WTC11 (cell line): ENCODE results near the gene MAP3K1.

Experiments
- ELF4 ChIP-seq: sonication (generic); formaldehyde crosslinking; IDR thresholded peaks from 2 replicates; pipeline ENCODE4 v1.8.1; 2022; ENCODE audit warnings: low read depth, mild to moderate bottlenecking, moderate library complexity, missing genetic modification reagents
- TF ChIP-seq, protein P1 (sequence below): fragments of 200-600 bp; IDR thresholded peaks from 2 replicates; pipeline ENCODE4 v1.8.0; 2022; ENCODE audit warnings: antibody characterized with exemption

DNA sequence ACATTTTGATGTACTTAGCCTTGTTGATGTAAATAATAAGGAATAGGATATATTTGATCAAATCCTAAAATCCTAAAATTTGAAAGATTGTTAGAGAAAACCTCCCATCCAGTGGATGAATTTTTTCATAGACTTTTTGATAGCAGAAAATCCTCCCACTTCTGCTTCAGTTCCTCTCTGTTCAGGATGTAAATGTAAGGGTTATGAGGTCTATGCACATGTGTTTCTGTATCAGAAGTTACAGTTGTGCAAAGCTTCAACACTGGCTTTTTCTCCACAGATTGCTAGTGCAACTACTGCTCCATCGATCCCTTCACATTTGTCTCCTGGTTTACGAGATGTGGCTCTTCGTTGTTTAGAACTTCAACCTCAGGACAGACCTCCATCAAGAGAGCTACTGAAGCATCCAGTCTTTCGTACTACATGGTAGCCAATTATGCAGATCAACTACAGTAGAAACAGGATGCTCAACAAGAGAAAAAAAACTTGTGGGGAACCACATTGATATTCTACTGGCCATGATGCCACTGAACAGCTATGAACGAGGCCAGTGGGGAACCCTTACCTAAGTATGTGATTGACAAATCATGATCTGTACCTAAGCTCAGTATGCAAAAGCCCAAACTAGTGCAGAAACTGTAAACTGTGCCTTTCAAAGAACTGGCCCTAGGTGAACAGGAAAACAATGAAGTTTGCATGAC, 78.1 kb downstream of the MAP3K1 start:
- TF ChIP-seq, protein P1, sequence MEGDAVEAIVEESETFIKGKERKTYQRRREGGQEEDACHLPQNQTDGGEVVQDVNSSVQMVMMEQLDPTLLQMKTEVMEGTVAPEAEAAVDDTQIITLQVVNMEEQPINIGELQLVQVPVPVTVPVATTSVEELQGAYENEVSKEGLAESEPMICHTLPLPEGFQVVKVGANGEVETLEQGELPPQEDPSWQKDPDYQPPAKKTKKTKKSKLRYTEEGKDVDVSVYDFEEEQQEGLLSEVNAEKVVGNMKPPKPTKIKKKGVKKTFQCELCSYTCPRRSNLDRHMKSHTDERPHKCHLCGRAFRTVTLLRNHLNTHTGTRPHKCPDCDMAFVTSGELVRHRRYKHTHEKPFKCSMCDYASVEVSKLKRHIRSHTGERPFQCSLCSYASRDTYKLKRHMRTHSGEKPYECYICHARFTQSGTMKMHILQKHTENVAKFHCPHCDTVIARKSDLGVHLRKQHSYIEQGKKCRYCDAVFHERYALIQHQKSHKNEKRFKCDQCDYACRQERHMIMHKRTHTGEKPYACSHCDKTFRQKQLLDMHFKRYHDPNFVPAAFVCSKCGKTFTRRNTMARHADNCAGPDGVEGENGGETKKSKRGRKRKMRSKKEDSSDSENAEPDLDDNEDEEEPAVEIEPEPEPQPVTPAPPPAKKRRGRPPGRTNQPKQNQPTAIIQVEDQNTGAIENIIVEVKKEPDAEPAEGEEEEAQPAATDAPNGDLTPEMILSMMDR, result no peak
- TF ChIP-seq ELF4 (CRISPR knock-in tag), result no peak
